ENCODE measurements around the gene MID2. TPM values are rescaled to one million over a fixed set of nuclear protein-coding genes. Genes with fewer than 3 reads are reported as not detected.
"Not testable (repeated sequence)": the region's sequence is repeated elsewhere in the genome, so short reads cannot be mapped to it uniquely, and the experiment has no call there.

Gene MID2
- total RNA-seq, 1 experiment from 2014 or later, result 0.43 TPM

- Histone ChIP-seq H3K4me1 (ENCODE audit: insufficient read depth, low read length, poor library complexity, severe bottlenecking) (no peaks in the 10 kb centered on the region), H3K36me3 (ENCODE audit: insufficient read depth, low read length, poor library complexity, severe bottlenecking) (no peaks in the 10 kb centered on the region), H3K27me3 (replicated peaks; ENCODE audit: insufficient read depth, low read depth, low read length, poor library complexity) (peaks cover 17% of the 10 kb centered on the region), H3K27ac (ENCODE audit: low read depth, low read length, poor library complexity, severe bottlenecking) (no peak overlapping the region), H3K4me3 (ENCODE audit: low read depth, low read length, poor library complexity, severe bottlenecking) (no peak overlapping the region), H3K9me3 (ENCODE audit: low read depth, low read length, poor library complexity, severe bottlenecking) (no peaks in the 10 kb centered on the region)
- ChIA-PET POLR2A (ENCODE audit: low non-redundant PET) (no interaction called here), CTCF (no interaction called here)
- BruUV-seq (replicated peaks), result no TSS peak
- no peak for DNase-seq (ENCODE audit: low spot score)
- TF ChIP-seq CTCF (conservative IDR thresholded peaks at IDR 0.05; ENCODE audit: low read depth, low read length), result no peak
- TF ChIP-seq EZH2 (IDR thresholded peaks at IDR 0.05; ENCODE audit: borderline replicate concordance, low read depth, low read length, poor library complexity, severe bottlenecking), result no peak
- intact Hi-C loops (cut with micrococcal nuclease; ENCODE audit: unreplicated experiment), result no loop called here
These were observed 30.6 kb downstream of the MID2 start for GRCh38 chrX:107856289-107856688.

GRCh38 chrX:107857041-107857440 is 31.4 kb downstream of the MID2 start:
- intact Hi-C loops (cut with micrococcal nuclease; ENCODE audit: unreplicated experiment); BruUV-seq (replicated peaks); H3K36me3 ChIP-seq (ENCODE audit: insufficient read depth, low read length, poor library complexity, severe bottlenecking); POLR2A ChIA-PET (ENCODE audit: low non-redundant PET); CTCF ChIA-PET; H3K27ac ChIP-seq (ENCODE audit: low read depth, low read length, poor library complexity, severe bottlenecking); DNase-seq (ENCODE audit: low spot score); H3K4me1 ChIP-seq (ENCODE audit: insufficient read depth, low read length, poor library complexity, severe bottlenecking); H3K4me3 ChIP-seq (ENCODE audit: low read depth, low read length, poor library complexity, severe bottlenecking); H3K9me3 ChIP-seq (ENCODE audit: low read depth, low read length, poor library complexity, severe bottlenecking): not testable (repeated sequence)
- peaks cover 17% of the 10 kb centered on the region for H3K27me3 ChIP-seq (replicated peaks; ENCODE audit: insufficient read depth, low read depth, low read length, poor library complexity)

GRCh38 chrX:107857837-107858236 is 32.2 kb downstream of the MID2 start:
- BruUV-seq (replicated peaks), result no TSS peak
- Histone ChIP-seq H3K4me3 (ENCODE audit: low read depth, low read length, poor library complexity, severe bottlenecking) (no peak overlapping the region), H3K4me1 (ENCODE audit: insufficient read depth, low read length, poor library complexity, severe bottlenecking) (no peaks in the 10 kb centered on the region), H3K27me3 (replicated peaks; ENCODE audit: insufficient read depth, low read depth, low read length, poor library complexity) (peaks cover 17% of the 10 kb centered on the region), H3K9me3 (ENCODE audit: low read depth, low read length, poor library complexity, severe bottlenecking) (no peaks in the 10 kb centered on the region), H3K27ac (ENCODE audit: low read depth, low read length, poor library complexity, severe bottlenecking) (no peak overlapping the region), H3K36me3 (ENCODE audit: insufficient read depth, low read length, poor library complexity, severe bottlenecking) (no peaks in the 10 kb centered on the region)
- intact Hi-C loops (cut with micrococcal nuclease; ENCODE audit: unreplicated experiment), result no loop called here
- ChIA-PET POLR2A (ENCODE audit: low non-redundant PET) (no interaction called here), CTCF (no interaction called here)
- no peak for TF ChIP-seq EZH2 (IDR thresholded peaks at IDR 0.05; ENCODE audit: borderline replicate concordance, low read depth, low read length, poor library complexity, severe bottlenecking)
- TF ChIP-seq CTCF (conservative IDR thresholded peaks at IDR 0.05; ENCODE audit: low read depth, low read length), result no peak
- no peak for DNase-seq (ENCODE audit: low spot score)

- H3K36me3 ChIP-seq (ENCODE audit: insufficient read depth, low read length, poor library complexity, severe bottlenecking), result no peaks in the 10 kb centered on the region
- TF ChIP-seq EZH2 (IDR thresholded peaks at IDR 0.05; ENCODE audit: borderline replicate concordance, low read depth, low read length, poor library complexity, severe bottlenecking) (no peak), CTCF (conservative IDR thresholded peaks at IDR 0.05; ENCODE audit: low read depth, low read length) (no peak)
- H3K9me3 ChIP-seq (ENCODE audit: low read depth, low read length, poor library complexity, severe bottlenecking), result no peaks in the 10 kb centered on the region
- no peak for DNase-seq (ENCODE audit: low spot score)
- ChIA-PET CTCF (no interaction called here), POLR2A (ENCODE audit: low non-redundant PET) (no interaction called here)
- H3K4me3 ChIP-seq (ENCODE audit: low read depth, low read length, poor library complexity, severe bottlenecking), result no peak overlapping the region
- H3K27ac ChIP-seq (ENCODE audit: low read depth, low read length, poor library complexity, severe bottlenecking), result no peak overlapping the region
- intact Hi-C loops (cut with micrococcal nuclease; ENCODE audit: unreplicated experiment), result no loop called here
- peaks cover 27% of the 10 kb centered on the region for H3K27me3 ChIP-seq (replicated peaks; ENCODE audit: insufficient read depth, low read depth, low read length, poor library complexity)
- BruUV-seq (replicated peaks), result no TSS peak
- H3K4me1 ChIP-seq (ENCODE audit: insufficient read depth, low read length, poor library complexity, severe bottlenecking), result no peaks in the 10 kb centered on the region
These were observed 35.4 kb downstream of the MID2 start for GRCh38 chrX:107861056-107861455.
